ENCODE measurements around the gene KIF1A.

The KIF1A gene

DNA sequence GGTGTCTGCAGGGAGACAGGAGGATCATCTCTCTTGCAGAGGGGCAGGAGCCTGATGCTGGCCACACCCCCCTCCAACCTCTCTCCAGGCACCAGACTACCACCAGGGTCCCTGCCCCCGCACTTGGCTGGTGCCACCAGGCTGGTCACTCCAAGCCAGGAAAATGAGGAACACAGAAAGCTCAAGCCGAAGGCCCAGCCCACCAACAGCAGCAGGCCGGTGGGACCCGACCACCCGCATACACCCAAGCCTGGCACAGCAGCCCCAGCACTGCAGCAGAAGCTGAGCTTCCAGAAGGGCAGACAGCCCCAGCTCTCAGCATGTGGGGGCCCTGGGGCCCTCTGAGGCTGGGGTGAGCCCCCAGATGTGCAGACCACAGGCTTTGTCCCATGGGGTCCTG is 52.7 kb downstream of the KIF1A start:
- DNase-seq (ENCODE audit: low spot score): no peak

DNA sequence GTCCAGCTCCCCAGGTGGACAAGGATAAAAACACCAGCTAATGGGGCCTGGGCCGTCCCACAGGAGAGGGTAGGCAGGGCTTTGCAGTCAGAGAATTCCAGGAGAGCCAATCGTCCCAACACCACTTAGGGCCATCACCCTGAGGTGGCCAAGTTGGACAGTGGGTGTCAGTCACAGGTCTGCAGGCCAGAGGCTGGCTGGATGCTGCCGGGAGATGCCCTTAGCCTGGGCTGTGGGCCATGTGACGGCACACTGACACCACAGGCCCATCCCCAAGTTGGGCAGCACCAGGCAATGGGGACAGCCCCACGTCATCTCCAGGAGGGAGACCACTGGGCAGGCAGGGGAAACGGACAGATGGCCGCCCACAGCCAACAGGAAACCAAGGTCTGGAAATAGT is 53.9 kb downstream of the KIF1A start:
- no peak for DNase-seq (ENCODE audit: low spot score)

DNA sequence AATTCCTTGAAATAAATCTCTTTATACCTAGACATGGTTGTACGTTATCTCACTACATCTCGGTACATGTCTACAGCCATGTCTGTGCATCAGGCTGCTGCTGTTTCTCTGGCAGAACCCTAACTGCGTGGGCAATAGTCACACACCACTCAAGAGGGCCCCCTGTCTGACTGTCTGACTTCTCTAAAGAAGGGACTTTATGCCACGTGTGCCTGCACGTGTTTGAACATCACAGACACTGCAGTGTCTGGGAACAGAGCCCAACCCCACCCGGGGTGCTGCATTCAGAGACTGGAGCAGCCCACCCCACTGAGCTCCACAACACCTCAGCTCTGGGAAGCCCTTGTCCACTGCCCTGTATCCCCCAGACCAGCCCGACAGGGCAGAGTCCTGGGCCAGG is 55.0 kb downstream of the KIF1A start:
- no peak for DNase-seq (ENCODE audit: low spot score)

DNA sequence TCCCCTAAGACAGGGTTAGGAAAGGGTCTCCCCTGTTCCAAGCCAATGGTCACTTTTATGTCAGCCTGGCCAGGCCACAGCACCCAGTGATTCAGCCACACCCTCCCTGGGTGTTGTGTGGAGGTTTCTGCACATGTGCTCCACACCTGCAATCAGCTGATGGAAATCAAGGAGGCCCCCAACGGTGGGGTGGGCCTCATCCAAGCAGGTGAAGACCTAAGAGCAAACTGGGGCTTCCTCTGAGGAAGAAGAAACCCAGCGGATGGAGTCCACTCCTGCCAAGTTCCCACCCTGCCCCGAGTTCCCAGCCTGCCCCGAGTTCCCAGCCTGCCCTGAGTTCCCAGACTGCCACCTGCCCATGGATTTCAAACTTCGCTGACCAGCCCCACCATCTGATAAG is 55.4 kb downstream of the KIF1A start:
- no peak for DNase-seq (ENCODE audit: low spot score)

DNA sequence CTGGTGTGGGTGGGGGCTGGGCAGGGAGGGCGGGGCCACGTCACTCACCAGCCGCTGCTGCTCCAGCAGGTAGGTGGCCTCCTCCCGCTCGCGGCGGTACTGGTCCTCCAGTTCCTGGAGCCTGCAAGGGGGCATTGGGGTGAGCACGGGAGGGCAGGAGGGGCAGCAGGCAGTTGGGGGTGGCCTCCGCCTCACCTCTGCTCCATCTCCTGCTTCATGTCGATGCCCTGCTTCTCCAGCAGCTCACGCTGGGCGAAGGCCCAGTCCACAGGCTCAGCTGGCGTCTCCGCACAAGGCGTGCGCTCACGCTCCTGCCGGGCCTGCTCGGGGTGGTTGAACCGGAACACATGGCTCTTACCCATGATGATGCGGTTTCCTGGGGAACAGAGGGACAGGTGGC is 57.0 kb downstream of the KIF1A start:
- no peak for DNase-seq (ENCODE audit: low spot score)

DNA sequence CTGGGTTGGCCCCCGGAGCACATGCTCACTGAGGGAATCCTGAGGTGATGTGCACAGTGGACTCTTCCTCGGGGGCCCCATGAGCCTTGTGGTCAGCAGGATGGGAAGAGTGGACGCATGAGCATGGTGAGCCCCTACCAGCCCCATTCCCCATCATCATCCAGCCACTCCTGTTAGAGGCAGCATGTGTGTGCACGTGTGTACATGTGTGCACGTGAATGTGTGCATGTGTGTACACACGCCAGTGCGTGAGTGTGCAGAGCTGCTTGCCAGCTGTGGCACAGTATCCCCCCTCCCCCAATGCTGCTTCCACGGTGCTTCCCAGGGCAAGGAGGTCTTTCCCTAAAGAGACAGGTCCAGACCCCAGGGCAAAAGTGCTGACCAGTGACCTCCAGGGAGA is 57.8 kb downstream of the KIF1A start:
- DNase-seq (ENCODE audit: low spot score): no peak

DNA sequence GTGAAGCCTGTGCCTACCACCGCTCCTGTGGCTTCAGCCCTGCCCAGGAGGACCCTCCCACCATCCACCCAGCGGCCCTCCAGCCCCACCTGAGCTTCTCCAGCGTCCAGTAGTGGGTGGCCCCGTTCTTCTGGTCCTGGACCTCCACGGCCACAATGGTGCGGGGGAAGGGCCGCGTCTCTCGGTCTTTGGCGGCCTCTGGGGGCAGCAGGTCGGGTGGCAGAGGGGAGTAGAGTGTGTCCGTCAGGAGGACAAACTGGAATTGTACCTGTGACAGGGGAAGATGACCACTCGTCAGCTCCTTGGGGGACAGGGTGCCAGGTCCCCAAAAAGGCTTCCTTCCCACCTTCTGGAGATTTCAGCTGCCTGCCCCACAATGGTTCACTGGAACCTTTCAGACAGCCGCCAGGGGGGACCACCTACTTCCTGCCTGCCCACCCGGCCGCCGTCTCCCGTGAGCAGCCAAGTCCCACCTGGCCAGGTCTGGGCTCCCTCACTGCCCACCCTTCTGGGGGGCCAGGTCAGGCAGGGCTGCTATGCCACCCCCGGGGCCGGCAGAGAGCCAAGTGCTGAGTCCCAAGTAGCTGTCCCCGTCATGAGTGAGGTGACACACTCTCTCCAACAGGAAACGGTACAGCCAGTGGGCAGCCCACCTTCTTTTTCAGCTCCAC is 59.3 kb downstream of the KIF1A start:
- DNase-seq (ENCODE audit: low spot score): no peak

DNA sequence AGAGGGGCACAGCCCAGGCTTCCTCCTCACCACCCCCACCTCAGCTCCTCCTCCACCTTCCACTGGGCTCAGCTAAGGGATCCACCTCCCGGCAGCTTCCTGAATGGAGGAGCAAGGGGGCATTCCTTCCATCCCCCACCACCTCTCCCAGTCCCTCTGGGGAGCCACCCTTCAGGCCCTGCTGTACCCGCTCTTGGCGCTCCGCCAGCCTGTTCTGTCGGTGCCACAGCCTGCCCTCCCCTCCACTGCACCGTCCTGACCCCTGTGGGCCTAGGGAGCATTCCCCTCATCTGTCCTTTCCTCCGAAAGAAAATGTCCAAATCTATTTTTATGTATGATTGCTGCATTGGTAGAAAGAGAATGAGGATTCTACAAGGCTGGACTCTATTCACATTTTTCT is 59.9 kb downstream of the KIF1A start:
- no peak for DNase-seq (ENCODE audit: low spot score)

DNA sequence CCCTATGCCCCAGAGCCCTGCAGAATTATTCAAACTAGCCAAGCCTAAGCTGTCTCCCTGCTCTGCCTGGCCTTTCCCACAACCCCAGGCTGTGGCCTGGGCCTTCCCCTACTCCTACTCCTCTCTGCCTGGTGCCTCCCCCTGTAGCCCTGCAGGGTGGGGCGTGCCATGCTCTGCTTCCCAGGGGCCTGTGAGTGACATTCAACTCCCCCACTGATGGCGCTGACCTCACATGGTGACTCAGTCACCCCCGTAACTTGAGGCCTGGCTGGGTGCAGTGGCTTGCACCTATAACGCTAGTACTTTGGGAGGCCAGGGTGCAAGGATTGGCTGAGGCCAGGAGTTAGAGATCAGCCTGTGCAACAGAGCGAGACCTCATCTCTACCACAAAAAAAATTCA is 60.6 kb downstream of the KIF1A start:
- no peak for DNase-seq (ENCODE audit: low spot score)

DNA sequence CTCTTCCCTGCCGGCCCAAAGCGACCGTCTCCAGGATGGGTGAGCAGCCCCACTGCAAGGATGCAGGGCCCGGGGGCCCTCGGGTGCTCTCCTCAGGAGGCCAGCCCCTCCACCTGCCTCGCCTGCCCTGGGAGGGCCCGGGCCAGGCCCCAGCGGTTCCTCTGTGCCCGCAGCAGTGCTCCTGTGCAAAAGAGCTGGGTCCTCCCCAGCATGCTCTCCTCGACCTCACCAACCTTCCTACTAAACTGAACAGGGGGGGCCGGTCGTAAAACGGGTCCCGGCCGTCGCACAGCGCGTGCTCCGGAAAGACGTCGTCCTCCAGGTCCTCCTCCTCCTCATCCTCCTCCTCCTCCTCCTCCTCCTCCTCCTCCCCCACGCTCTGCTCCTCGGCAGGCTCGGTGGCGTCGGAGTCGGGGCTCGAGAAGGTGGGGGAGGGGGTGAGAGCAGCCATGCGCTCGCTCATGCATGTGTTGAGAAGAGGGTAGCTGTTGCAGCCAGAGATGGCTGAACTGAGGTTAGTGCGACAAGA is 62.9 kb downstream of the KIF1A start:
- no peak for DNase-seq (ENCODE audit: low spot score)

DNA sequence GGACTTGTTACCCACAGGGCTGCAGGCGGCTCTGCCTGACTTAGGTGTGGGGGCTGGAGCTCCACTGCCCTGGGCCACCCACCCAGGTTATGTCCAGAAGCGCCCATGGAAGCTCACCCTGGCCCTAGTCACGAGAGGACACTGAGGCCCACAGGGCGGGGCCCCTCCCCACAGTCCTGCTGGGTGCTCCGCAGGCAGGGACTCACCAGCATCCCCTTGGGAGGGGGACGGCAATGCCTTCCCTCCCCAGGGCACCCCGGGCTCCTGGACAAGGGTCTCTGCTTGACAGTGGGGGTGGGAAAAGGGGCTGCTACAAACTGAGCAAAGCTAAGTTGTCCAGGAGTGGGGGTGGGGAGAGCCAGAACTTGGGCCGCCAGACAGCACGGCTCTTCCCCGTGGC is 67.8 kb downstream of the KIF1A start:
- DNase-seq (ENCODE audit: low spot score): no peak

DNA sequence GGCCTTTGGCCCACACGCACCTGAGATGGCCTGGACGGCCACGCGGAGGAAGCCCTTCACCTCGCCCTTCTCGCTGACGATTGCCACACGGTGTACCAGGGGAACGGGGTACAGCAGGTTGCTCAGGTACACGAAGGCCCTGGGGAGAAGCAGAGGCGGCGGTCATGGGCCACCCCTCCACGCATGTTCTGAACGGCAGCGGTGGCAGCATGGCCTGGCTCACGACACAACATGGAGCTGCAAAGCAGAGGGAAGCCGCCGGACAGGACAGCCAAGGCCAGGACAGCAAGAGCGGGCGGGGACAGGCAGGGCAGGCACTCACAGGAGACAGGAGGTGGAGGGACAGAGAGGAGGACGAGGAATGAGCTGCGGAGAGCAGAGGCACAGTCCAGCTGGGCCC is 69.6 kb downstream of the KIF1A start:
- DNase-seq (ENCODE audit: low spot score): no peak

DNA sequence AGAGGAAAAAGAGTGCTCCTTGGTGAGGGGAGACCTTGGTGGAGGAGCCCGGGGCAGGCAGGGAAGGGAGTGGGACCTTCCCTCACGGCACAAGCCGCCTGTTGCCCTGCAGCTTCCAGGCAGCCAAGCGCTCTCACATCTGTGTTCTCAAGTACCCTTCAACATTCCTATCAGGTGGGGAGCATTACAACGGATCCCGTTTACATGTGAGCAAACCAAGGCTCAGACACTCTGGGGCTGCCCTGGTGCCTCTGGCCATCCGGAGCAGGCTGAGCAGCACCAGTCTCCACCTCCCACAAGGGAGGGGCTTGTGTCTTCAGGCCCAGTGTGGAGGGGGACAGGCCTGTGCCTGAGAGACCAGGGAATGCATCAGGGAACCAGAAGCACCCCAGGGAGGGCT is 70.5 kb downstream of the KIF1A start:
- no peak for DNase-seq (ENCODE audit: low spot score)

DNA sequence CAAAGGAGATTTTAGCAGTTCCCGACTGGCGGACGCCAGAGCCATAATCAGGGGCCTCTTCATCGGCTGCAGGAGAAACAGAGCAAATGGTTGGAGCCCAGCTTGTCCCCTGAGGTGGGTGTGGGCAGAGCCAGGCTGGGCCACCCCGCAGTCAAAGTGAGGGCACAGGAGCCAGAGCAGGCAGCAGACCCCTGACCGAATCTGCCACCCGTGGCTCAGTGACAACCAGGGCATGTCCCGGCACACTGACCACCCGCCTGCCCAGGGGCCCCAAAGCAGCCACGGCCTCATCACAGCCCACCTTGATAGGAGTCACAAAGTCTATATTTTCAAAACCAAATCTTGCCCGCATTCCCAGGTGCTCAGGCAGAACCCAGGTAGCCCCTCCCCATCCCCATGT is 72.8 kb downstream of the KIF1A start:
- no peak for DNase-seq (ENCODE audit: low spot score)

DNA sequence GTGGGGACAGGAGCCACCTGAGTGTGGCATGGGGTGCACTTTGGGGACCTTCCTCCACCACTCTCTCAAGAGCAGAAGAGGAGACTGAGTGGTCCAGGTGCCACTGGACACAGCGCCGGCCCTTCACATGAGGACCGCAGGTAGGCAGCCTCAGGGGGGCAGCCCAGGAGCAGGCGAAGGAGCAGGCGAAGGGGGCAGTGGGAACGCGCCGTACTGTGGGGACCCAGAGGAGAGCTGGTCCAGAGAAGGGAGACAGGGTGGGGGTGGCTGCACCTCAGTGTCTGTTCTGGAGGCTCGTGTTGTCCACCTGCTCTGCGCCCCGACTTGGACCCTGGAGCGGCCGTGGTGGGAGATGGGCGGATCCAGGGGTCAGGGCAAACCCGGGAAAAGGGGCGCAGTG is 73.3 kb downstream of the KIF1A start:
- DNase-seq (ENCODE audit: low spot score): no peak

DNA sequence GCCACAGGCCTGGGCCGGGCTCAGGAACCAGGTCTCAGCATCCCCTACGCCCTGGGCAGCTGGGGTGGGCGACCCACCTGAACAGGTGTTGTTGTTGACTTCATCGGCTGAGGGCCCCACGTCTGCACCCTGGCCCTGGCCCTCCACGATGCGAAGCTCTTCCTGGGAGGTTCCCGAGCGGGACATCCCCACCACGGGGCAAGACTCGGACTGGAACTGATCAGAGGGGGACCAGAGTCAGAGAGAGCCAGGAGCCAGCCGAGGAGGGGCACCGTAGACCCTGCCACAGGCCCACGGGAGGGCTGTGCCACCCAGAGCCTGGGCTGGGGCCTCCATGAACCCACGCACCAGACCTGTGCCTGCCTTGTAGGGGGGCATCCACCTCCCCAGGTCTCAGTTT is 74.1 kb downstream of the KIF1A start:
- DNase-seq (ENCODE audit: low spot score): no peak

DNA sequence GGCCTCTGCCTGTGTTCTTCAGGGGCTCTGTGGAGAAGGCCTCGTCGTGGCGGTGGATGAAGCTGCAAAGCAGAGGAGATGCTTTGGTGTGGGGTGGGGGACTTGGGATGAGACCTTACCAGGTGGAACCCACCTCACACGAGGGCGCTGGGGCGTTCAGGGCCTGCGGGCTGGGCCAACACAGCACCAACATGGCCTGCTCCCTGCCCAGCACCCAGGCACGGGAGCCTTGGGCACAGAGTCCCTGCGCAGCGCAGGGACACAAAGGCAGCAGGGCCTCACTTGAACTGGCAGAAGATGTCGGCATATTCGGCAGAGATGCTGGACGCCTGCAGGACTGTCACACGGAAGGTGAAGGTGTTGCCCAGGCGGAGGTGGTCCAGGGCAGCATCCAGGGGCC is 74.6 kb downstream of the KIF1A start:
- no peak for DNase-seq (ENCODE audit: low spot score)

DNA sequence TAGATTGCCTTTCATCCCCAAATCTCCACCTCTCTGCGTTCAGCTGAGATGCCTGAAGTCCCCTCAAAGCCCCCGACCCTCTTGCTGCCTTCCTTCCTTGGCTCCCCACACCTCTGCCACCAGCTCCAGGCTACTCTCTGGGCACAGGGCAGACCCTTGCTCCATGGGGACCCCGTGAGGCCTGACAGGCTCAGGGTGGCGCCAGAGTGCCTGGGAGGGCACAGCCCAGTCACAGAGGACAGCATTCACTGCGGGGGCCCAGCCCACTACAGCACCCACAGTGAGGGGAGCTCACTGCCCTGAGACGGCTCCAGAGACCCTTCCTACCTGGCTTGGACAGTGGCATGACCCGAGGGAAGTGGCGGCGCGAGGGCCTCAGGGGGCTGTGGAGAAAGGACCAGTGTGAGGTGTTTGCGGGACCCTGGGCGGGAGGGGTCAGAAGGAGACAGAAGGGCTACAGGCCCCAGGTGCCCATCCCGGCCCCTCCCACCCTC is 77.4 kb downstream of the KIF1A start:
- DNase-seq (ENCODE audit: low spot score): no peak

DNA sequence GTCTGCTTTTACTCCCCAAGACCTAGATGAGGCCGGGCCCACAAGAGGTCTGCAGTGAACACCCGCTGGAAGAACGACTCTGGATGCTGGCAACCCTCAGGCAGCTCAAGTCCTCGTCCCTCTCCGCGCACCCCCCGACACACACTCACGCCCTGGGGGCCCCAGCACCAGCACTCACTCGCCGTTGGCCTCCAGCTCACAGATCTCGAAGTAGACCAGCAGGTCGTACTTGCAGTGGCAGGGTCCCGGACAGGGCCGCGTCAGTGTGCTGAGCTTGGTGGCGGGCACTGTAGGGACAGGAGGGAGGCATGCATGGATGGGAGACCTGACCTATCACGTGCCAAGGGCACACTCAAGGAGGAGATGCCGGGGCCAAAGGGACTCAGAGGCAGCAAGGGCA is 78.9 kb downstream of the KIF1A start:
- no peak for DNase-seq (ENCODE audit: low spot score)

DNA sequence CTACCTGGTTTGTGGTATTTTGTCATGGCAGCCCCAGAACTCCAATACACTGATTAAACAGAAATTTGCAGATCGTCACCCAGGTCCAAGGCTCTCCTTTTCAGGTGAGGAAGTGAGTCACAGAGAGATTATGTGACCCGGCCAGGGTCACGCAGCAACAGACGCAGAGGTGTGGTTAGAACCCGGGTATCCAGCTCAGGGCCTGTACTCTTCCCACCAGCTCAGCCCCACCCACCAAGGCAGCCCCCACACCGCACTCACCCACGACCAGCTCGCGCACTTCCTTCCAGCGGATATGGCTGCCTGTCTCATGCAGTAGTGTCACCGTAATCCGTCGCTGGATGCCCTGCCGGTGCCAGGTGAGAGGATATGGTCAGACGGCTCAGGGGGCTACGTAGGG is 80.2 kb downstream of the KIF1A start:
- DNase-seq (ENCODE audit: low spot score): no peak

DNA sequence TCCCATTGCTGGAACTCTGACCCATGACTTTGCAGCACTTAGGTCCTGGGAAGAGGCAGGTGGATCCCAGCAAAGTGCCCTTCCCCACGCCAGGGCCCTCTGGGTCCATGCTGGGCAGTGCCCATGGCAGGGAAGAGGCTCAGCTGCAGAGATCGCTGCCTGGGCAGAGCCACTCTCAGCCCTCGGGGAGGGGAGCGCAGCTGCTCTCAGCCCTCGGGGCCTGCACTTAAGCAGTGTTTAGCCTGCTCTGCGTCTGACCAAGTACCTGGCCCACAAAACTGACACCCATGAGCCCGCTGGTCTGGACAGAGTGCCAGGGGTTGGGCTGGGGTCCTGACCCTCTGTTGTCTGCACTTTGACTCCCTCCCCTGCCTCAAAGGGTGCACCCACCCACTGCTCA is 82.1 kb downstream of the KIF1A start:
- no peak for DNase-seq (ENCODE audit: low spot score)

DNA sequence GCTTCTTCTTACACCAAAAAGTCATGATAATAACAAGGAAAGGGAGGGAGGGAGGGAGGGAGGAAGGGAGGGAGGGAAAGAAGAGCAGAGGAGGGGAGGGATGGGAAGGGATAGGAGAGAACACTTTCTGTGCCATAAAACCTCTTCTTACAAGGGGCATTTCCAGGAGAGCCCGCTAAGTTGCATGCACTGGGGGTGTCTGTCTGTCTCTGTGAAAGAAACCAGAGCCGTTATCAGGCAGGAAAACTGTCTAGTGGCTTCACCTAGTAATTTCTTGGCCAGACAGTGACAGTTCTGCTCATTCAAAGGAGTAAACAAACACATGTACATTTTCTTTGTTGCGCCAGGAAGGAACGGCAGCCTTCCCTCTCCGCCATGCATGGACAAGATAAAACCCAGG is 82.5 kb downstream of the KIF1A start:
- DNase-seq (ENCODE audit: low spot score): no peak

DNA sequence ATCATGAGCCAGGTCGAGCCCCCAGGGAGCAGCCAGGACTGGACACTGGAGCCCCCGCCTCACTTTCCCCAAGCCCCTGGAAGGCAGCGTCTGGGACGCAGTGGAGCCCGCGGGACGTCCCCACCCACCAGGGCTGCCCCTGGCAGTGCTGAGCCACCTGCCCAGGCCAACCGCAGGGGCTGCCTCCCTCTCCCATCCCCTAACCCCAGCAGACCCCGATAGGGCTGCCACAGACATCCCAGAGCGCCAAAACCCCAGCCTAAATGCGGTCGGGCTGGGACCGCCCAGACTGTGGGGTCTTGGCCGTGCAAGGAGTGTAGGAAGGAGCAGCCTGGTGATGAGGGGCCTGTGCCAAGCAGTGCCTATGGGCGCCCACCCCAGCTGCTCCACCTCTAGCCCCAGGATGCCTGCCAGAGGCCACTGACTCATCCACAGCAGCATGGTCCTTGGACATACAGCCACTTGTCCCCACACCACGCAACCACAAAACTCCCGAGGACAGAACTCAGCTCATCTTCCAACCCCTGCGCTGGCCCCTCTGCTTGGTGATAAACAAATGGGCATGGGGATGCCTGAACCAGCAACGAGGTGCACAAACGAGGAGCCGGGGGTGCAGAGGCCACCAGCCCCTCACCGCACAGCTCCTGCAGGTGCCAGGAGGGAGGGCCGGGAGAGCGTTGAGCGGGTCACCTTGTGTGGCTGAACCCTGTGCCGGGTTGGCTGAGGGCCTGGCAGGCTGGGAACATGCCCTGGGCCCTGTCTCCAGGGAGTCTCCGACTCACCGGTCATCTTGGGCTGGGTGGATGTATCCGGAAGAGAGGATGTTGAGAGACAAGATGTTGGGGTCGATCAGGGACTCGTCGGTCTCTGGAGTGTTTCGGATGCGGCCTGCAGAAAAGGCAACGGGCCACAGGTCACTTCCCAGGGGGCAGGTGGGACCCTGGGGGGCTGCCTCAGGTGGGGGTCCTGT is 83.5 kb downstream of the KIF1A start:
- no peak for DNase-seq (ENCODE audit: low spot score)

Data from putamen (tissue), 1 donor.